Fibroblast of pulmonary artery (primary cell): ENCODE results near the gene TMEM185A.
"Not testable (repeated sequence)": the region's sequence is repeated elsewhere in the genome, so short reads cannot be mapped to it uniquely, and the experiment has no call there.

Source experiments
- DNase-seq: peaks from one replicate; pipeline ENCODE4 v3.0.0-alpha.2; 2010; ENCODE audit warnings: low read depth
- H3K4me3 ChIP-seq: replicated peaks from 2 replicates; pipeline ENCODE4 v1.5.1; 2011; ENCODE audit warnings: low read depth, mild to moderate bottlenecking, control low read depth, low read length, moderate library complexity

The TMEM185A gene

GRCh38 chrX:149550454-149550853 lies 81.1 kb downstream of the TMEM185A start:
- not testable (repeated sequence) for H3K4me3 ChIP-seq, DNase-seq

- DNase-seq, H3K4me3 ChIP-seq: not testable (repeated sequence)
Observed at GRCh38 chrX:149549701-149550100, 81.9 kb downstream of the TMEM185A start, which contains the start of gene HSFX3. Gene HSFX3 (minus strand): TSS chrX:149549924. CDS start chrX:149549852, 72 bp downstream.

GRCh38 chrX:149547782-149548181 lies 83.8 kb downstream of the TMEM185A start:
- not testable (repeated sequence) for DNase-seq, H3K4me3 ChIP-seq

- not testable (repeated sequence) for H3K4me3 ChIP-seq, DNase-seq
Observed at GRCh38 chrX:149546962-149547361, 84.6 kb downstream of the TMEM185A start.
